HepG2 (cell line): Measurements from ENCODE around the gene TOP1. TPM values are rescaled to one million over a fixed set of nuclear protein-coding genes. Genes with fewer than 3 reads are reported as not detected.

Experiments used
- ARHGAP35 ChIP-seq: sonication (generic); formaldehyde crosslinking; IDR thresholded peaks from 2 replicates; pipeline ENCODE4 v1.9.0; 2022; ENCODE audit warnings: mild to moderate bottlenecking, inconsistent platforms, moderate library complexity, missing genetic modification reagents, borderline replicate concordance
- HDAC2 ChIP-seq: sonication (generic); formaldehyde crosslinking; IDR thresholded peaks from 2 replicates; pipeline ENCODE4 v1.4.0; 2020; ENCODE audit warnings: missing genetic modification reagents
- HMG20B ChIP-seq: conservative IDR thresholded peaks from 2 replicates; pipeline ENCODE4 v1.6.1; 2016; ENCODE audit warnings: missing genetic modification reagents, missing compliant biosample characterization
- IKZF5 ChIP-seq: IDR thresholded peaks from 2 replicates; pipeline ENCODE4 v1.6.1; 2018; ENCODE audit warnings: missing genetic modification reagents, mild to moderate bottlenecking, missing compliant biosample characterization
- KMT2B ChIP-seq: IDR thresholded peaks from 2 replicates; pipeline ENCODE4 v1.6.1; 2016; ENCODE audit warnings: missing genetic modification reagents, missing compliant biosample characterization
- LCORL ChIP-seq, 2 experiments: fragments of 450-650 bp in 1 of 2; sonication (generic) in 1 of 2; formaldehyde crosslinking in 1 of 2; IDR thresholded peaks; 2 replicates each; pipeline versions ENCODE4 v1.5.0 to v1.6.1; 2017 to 2020; ENCODE audit warnings: antibody characterized with exemption in 1 of 2, missing genetic modification reagents in 1 of 2
- NKX3-1 ChIP-seq: sonication (generic); formaldehyde crosslinking; IDR thresholded peaks from 2 replicates; pipeline ENCODE4 v1.5.0; 2020; ENCODE audit warnings: missing genetic modification reagents
- SNAPC5 ChIP-seq: sonication (generic); formaldehyde crosslinking; IDR thresholded peaks from 2 replicates; pipeline ENCODE4 v1.8.1; 2023; ENCODE audit warnings: mild to moderate bottlenecking, missing genetic modification reagents, borderline replicate concordance
- WIZ ChIP-seq: sonication (generic); formaldehyde crosslinking; IDR thresholded peaks from 2 replicates; pipeline ENCODE4 v1.5.1; 2020; ENCODE audit warnings: mild to moderate bottlenecking, missing genetic modification reagents
- XRCC5 ChIP-seq: fragments of 200-400 bp; formaldehyde crosslinking; optimal IDR thresholded peaks from 2 replicates; pipeline ENCODE3; 2017; ENCODE audit warnings: mild to moderate bottlenecking, low read length
- ZBTB14 ChIP-seq: sonication (generic); formaldehyde crosslinking; IDR thresholded peaks from 2 replicates; pipeline ENCODE4 v1.4.0; 2020; ENCODE audit warnings: missing genetic modification reagents
- ZNF101 ChIP-seq: sonication (generic); formaldehyde crosslinking; IDR thresholded peaks from 2 replicates; pipeline ENCODE4 v1.4.0; 2020; ENCODE audit warnings: mild to moderate bottlenecking, low read depth, missing genetic modification reagents, borderline replicate concordance
- ZNF512 ChIP-seq: sonication (generic); formaldehyde crosslinking; IDR thresholded peaks from 2 replicates; pipeline ENCODE4 v1.4.0; 2020; ENCODE audit warnings: mild to moderate bottlenecking, missing genetic modification reagents
- ZNF704 ChIP-seq: sonication (generic); formaldehyde crosslinking; IDR thresholded peaks from 2 replicates; pipeline ENCODE4 v1.8.1; 2023; ENCODE audit warnings: mild to moderate bottlenecking, inconsistent platforms, moderate library complexity, missing genetic modification reagents, borderline replicate concordance
- polyA plus RNA-seq, 8 experiments: library from polyadenylated mRNA; depleted of rRNA in 3 of 8; stranded (reverse) in 7 of 8; unstranded in 1 of 8; fragments of >200 nt; fragmentation: Illumina TruSeq in 4 of 8; extraction: Trizol in 4 of 8; gene quantifications; 2 replicates each; pipeline versions ENCODE4 v1.2.1 to v1.2.3, GENCODE V29; 2011 to 2016; ENCODE audit warnings: low read depth in 4 of 8, missing spikeins in 1 of 8, mixed read lengths in 1 of 8; ENCODE audit not compliant: insufficient read depth in 1 of 8
- total RNA-seq, 5 experiments: library from RNA; depleted of rRNA; stranded (reverse); fragments of >200 nt; fragmentation: Illumina TruSeq; extraction: Trizol; gene quantifications; 2 replicates each; pipeline ENCODE4 v1.2.3, GENCODE V29; 2016; ENCODE audit warnings: low read depth in 1 of 5
- TF ChIP-seq, protein P1 (sequence below): sonication (generic); formaldehyde crosslinking; IDR thresholded peaks from 2 replicates; pipeline ENCODE4 v1.5.1; 2020; ENCODE audit warnings: mild to moderate bottlenecking, moderate library complexity, missing genetic modification reagents

The TOP1 gene
- total and polyA plus RNA-seq, 2 of the 13 experiments (the other 11 are each of a cell fraction or from before 2014, with no cell fraction given) = 10.2 to 19.4 TPM

GRCh38 chr20:40990542-40991120 lies 38.0 kb upstream of the TOP1 start (continued):
- peak; percentile 10; the same call in 1 of the 2 replicates for TF ChIP-seq KMT2B (CRISPR knock-in tag)
- no peak for TF ChIP-seq ZBTB14 (CRISPR knock-in tag)
- no peak for TF ChIP-seq NKX3-1
- TF ChIP-seq XRCC5 = peak; percentile 95
- peak; percentile 53; the same call in 1 of the 2 replicates for TF ChIP-seq ZNF512 (CRISPR knock-in tag)
- TF ChIP-seq IKZF5 (CRISPR knock-in tag) = peak; percentile 81; the same call in 1 of the 2 replicates
- TF ChIP-seq ARHGAP35 (CRISPR knock-in tag) = 0 out of 2 replicates have a peak, but pooled peaks have one; percentile 51
- TF ChIP-seq HDAC2 (CRISPR knock-in tag) = peak; percentile 76; the same call in 1 of the 2 replicates
- TF ChIP-seq, protein P1, sequence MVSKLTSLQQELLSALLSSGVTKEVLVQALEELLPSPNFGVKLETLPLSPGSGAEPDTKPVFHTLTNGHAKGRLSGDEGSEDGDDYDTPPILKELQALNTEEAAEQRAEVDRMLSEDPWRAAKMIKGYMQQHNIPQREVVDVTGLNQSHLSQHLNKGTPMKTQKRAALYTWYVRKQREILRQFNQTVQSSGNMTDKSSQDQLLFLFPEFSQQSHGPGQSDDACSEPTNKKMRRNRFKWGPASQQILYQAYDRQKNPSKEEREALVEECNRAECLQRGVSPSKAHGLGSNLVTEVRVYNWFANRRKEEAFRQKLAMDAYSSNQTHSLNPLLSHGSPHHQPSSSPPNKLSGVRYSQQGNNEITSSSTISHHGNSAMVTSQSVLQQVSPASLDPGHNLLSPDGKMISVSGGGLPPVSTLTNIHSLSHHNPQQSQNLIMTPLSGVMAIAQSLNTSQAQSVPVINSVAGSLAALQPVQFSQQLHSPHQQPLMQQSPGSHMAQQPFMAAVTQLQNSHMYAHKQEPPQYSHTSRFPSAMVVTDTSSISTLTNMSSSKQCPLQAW = peak; percentile 66; the same call in 1 of the 2 replicates
- TF ChIP-seq LCORL (IDR thresholded peaks at IDR 0.05) = no peak
- TF ChIP-seq LCORL (CRISPR knock-in tag; IDR thresholded peaks at IDR 0.05) = 0 out of 2 replicates have a peak, but pooled peaks have one; percentile 32
- no peak for TF ChIP-seq ZNF704 (CRISPR knock-in tag)
- TF ChIP-seq WIZ (CRISPR knock-in tag) = 0 out of 2 replicates have a peak, but pooled peaks have one; percentile 64
- TF ChIP-seq ZNF101 (CRISPR knock-in tag) = no peak
- peak; percentile 30; the same call in 1 of the 2 replicates for TF ChIP-seq SNAPC5 (CRISPR knock-in tag)
- TF ChIP-seq HMG20B (CRISPR knock-in tag) = 0 out of 2 replicates have a peak, but pooled peaks have one; percentile 45
